HepG2 (cell line): ENCODE measurements around the gene CLPTM1. TPM values are rescaled to one million over a fixed set of nuclear protein-coding genes. Genes with fewer than 3 reads are reported as not detected.

Experiments used
- ESRRA ChIP-seq: sonication (generic); formaldehyde crosslinking; IDR thresholded peaks from 2 replicates; pipeline ENCODE4 v1.5.1; 2020; ENCODE audit warnings: mild to moderate bottlenecking, low read depth, missing genetic modification reagents
- FOXJ3 ChIP-seq: sonication (generic); formaldehyde crosslinking; IDR thresholded peaks from 2 replicates; pipeline ENCODE4 v1.4.0; 2020; ENCODE audit warnings: missing genetic modification reagents, mild to moderate bottlenecking, borderline replicate concordance
- GATAD1 ChIP-seq: IDR thresholded peaks from 2 replicates; pipeline ENCODE4 v1.6.1; 2016; ENCODE audit warnings: missing genetic modification reagents, missing compliant biosample characterization
- GPN1 ChIP-seq: sonication (generic); formaldehyde crosslinking; IDR thresholded peaks from 2 replicates; pipeline ENCODE4 v1.5.1; 2020; ENCODE audit warnings: missing genetic modification reagents, borderline replicate concordance
- HMG20B ChIP-seq: conservative IDR thresholded peaks from 2 replicates; pipeline ENCODE4 v1.6.1; 2016; ENCODE audit warnings: missing genetic modification reagents, missing compliant biosample characterization
- KAT7 ChIP-seq: IDR thresholded peaks from 2 replicates; pipeline ENCODE4 v1.6.1; 2018; ENCODE audit warnings: borderline replicate concordance, missing compliant biosample characterization
- KDM1A ChIP-seq: IDR thresholded peaks from 2 replicates; pipeline ENCODE4 v1.6.1; 2016; ENCODE audit warnings: missing compliant biosample characterization
- MAFK ChIP-seq, 2 experiments: IDR thresholded peaks in 1 of 2; conservative IDR thresholded peaks in 1 of 2; 2 replicates each; pipeline ENCODE4 v1.6.1; 2011; ENCODE audit warnings: improper control_type of control experiment in 2 of 2, low read length in 2 of 2
- MED1 ChIP-seq: sonication (generic); formaldehyde crosslinking; IDR thresholded peaks from 2 replicates; pipeline ENCODE4 v1.4.0; 2020; ENCODE audit warnings: missing genetic modification reagents
- NR2F1 ChIP-seq, 2 experiments: fragments of 450-650 bp in 1 of 2; formaldehyde crosslinking in 1 of 2; IDR thresholded peaks; 2 replicates each; pipeline versions ENCODE4 v1.5.0 to v1.6.1; 2016 to 2020; ENCODE audit warnings: mild to moderate bottlenecking in 1 of 2, missing compliant biosample characterization in 1 of 2, missing genetic modification reagents in 1 of 2, moderate library complexity in 1 of 2
- POGK ChIP-seq: sonication (generic); formaldehyde crosslinking; conservative IDR thresholded peaks from 2 replicates; pipeline ENCODE4 v1.8.0; 2022; ENCODE audit warnings: mild to moderate bottlenecking, moderate library complexity, missing genetic modification reagents
- RELA ChIP-seq: sonication (generic); formaldehyde crosslinking; IDR thresholded peaks from 2 replicates; pipeline ENCODE4 v1.4.0; 2020; ENCODE audit warnings: missing genetic modification reagents
- TSC22D2 ChIP-seq: sonication (generic); formaldehyde crosslinking; IDR thresholded peaks from 2 replicates; pipeline ENCODE4 v1.5.1; 2020; ENCODE audit warnings: missing genetic modification reagents, mild to moderate bottlenecking, borderline replicate concordance
- YEATS2 ChIP-seq: sonication (generic); formaldehyde crosslinking; IDR thresholded peaks from 2 replicates; pipeline ENCODE4 v1.4.0; 2020; ENCODE audit warnings: missing genetic modification reagents, borderline replicate concordance
- YEATS4 ChIP-seq: sonication (generic); formaldehyde crosslinking; IDR thresholded peaks from 2 replicates; pipeline ENCODE4 v1.4.0; 2020; ENCODE audit warnings: missing genetic modification reagents, borderline replicate concordance
- ZFP41 ChIP-seq: sonication (generic); formaldehyde crosslinking; IDR thresholded peaks from 2 replicates; pipeline ENCODE4 v1.4.0; 2020; ENCODE audit warnings: mild to moderate bottlenecking, missing genetic modification reagents, borderline replicate concordance
- ZKSCAN8 ChIP-seq: IDR thresholded peaks from 2 replicates; pipeline ENCODE4 v1.6.1; 2016; ENCODE audit warnings: borderline replicate concordance, missing genetic modification reagents, missing compliant biosample characterization
- ZNF263 ChIP-seq: sonication (generic); formaldehyde crosslinking; IDR thresholded peaks from 2 replicates; pipeline ENCODE4 v1.4.0; 2020; ENCODE audit warnings: missing genetic modification reagents
- ZNF639 ChIP-seq: conservative IDR thresholded peaks from 2 replicates; pipeline ENCODE4 v1.6.1; 2018; ENCODE audit warnings: missing genetic modification reagents
- ZNF740 ChIP-seq: sonication (generic); formaldehyde crosslinking; IDR thresholded peaks from 2 replicates; pipeline ENCODE4 v1.4.0; 2020; ENCODE audit warnings: missing genetic modification reagents
- ZNF768 ChIP-seq: sonication (generic); formaldehyde crosslinking; IDR thresholded peaks from 2 replicates; pipeline ENCODE4 v1.4.0; 2020; ENCODE audit warnings: missing genetic modification reagents
- ZNF792 ChIP-seq: IDR thresholded peaks from 2 replicates; pipeline ENCODE4 v1.6.1; 2016
- ZNF83 ChIP-seq: sonication (generic); formaldehyde crosslinking; IDR thresholded peaks from 2 replicates; pipeline ENCODE4 v1.4.0; 2020; ENCODE audit warnings: missing genetic modification reagents, mild to moderate bottlenecking, borderline replicate concordance
- ZNF841 ChIP-seq: sonication (generic); formaldehyde crosslinking; IDR thresholded peaks from 2 replicates; pipeline ENCODE4 v1.8.1; 2023; ENCODE audit warnings: missing genetic modification reagents, borderline replicate concordance
- ZSCAN31 ChIP-seq: sonication (generic); formaldehyde crosslinking; IDR thresholded peaks from 2 replicates; pipeline ENCODE4 v1.5.0; 2020; ENCODE audit warnings: low read depth, mild to moderate bottlenecking, missing genetic modification reagents
- polyA plus RNA-seq, 8 experiments: library from polyadenylated mRNA; depleted of rRNA in 3 of 8; stranded (reverse) in 7 of 8; unstranded in 1 of 8; fragments of >200 nt; fragmentation: Illumina TruSeq in 4 of 8; extraction: Trizol in 4 of 8; gene quantifications; 2 replicates each; pipeline versions ENCODE4 v1.2.1 to v1.2.3, GENCODE V29; 2011 to 2016; ENCODE audit warnings: low read depth in 4 of 8, missing spikeins in 1 of 8, mixed read lengths in 1 of 8; ENCODE audit not compliant: insufficient read depth in 1 of 8
- total RNA-seq, 5 experiments: library from RNA; depleted of rRNA; stranded (reverse); fragments of >200 nt; fragmentation: Illumina TruSeq; extraction: Trizol; gene quantifications; 2 replicates each; pipeline ENCODE4 v1.2.3, GENCODE V29; 2016; ENCODE audit warnings: low read depth in 1 of 5
- TF ChIP-seq, protein P1 (sequence below): sonication (generic); formaldehyde crosslinking; IDR thresholded peaks from 2 replicates; pipeline ENCODE4 v1.8.0; 2022; ENCODE audit warnings: low read depth, missing genetic modification reagents

The CLPTM1 gene
- total and polyA plus RNA-seq, 2 of the 13 experiments (the other 11 are each of a cell fraction or from before 2014, with no cell fraction given): 34.9 to 42.8 TPM

DNA sequence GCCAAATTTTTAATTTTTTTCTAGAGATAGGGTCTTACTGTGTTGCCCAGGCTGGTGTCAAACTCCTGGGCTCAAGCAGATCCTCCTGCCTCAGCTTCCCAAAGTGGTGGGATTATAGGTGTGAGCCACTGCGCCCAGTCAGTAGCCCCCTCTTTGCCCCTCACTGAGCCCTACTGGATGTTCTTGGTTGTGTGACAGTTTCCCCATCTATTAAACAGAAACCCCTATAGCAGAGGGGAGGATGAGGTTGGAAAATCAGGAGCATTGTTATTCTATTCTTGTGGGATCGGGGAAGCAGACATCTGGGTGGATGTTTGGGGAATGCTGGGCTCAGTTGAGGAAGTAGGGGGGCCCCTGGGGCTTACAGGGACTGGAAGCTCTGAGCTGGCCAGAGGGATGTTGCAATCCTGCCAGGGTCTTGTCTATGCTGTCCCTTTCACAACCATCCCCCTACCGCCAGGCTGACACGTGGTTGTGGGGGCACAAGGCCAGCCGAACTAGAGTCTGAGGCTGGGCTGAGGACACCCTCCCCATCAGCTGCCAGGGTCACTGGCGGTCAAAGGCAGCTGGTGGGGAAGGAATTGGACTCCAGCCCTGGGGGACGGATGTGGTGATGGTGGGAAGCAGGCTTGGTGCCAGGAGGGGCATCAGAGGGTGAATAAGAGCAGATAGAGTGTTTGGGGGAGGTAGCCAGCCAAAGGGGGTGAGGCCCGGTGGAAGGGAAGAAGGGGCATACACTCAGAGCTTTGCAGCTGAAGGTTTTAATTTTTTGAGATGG lies 29.9 kb upstream of the CLPTM1 start (continued):
- TF ChIP-seq POGK: peak; percentile 96
- peak; percentile 88 for TF ChIP-seq ZSCAN31 (CRISPR knock-in tag)
- TF ChIP-seq, protein P1, sequence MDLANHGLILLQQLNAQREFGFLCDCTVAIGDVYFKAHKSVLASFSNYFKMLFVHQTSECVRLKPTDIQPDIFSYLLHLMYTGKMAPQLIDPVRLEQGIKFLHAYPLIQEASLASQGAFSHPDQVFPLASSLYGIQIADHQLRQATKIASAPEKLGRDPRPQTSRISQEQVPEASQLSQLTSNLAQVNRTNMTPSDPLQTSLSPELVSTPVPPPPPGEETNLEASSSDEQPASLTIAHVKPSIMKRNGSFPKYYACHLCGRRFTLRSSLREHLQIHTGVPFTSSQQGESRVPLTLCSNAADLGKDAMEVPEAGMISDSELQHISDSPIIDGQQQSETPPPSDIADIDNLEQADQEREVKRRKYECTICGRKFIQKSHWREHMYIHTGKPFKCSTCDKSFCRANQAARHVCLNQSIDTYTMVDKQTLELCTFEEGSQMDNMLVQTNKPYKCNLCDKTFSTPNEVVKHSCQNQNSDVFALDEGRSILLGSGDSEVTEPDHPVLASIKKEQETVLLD: 0 out of 2 replicates have a peak, but pooled peaks have one; percentile 65
- no peak; the same call in 1 of the 2 replicates for TF ChIP-seq ZFP41 (CRISPR knock-in tag)
- peak; percentile 75; the same call in 1 of the 2 replicates for TF ChIP-seq FOXJ3 (CRISPR knock-in tag)
- peak; percentile 92 for TF ChIP-seq ZNF792 (CRISPR knock-in tag)
- peak; percentile 80 for TF ChIP-seq GATAD1 (CRISPR knock-in tag)
- TF ChIP-seq YEATS4: peak; percentile 96
- TF ChIP-seq ESRRA (CRISPR knock-in tag): peak; percentile 98
- peak; percentile 63 for TF ChIP-seq ZNF768
- no peak for TF ChIP-seq MAFK (conservative IDR thresholded peaks at IDR 0.05 in 1 of 2, IDR thresholded peaks at IDR 0.05 in 1 of 2; ENCODE audit: low read length in 2 of 2)
- TF ChIP-seq HMG20B (CRISPR knock-in tag): peak; percentile 87
- TF ChIP-seq MED1 (CRISPR knock-in tag): peak; percentile 99
- TF ChIP-seq RELA (CRISPR knock-in tag): no peak
- peak; percentile 78; the same call in 1 of the 2 replicates for TF ChIP-seq ZNF639 (CRISPR knock-in tag)
- TF ChIP-seq GPN1 (CRISPR knock-in tag): no peak
- no peak for TF ChIP-seq ZNF740 (CRISPR knock-in tag)
- TF ChIP-seq TSC22D2 (CRISPR knock-in tag): peak; percentile 58; the same call in 1 of the 2 replicates
- TF ChIP-seq KDM1A: 0 out of 2 replicates have a peak, but pooled peaks have one; percentile 47
- peak; percentile 76; the same call in 1 of the 2 replicates for TF ChIP-seq YEATS2 (CRISPR knock-in tag)
- peak; percentile 67 for TF ChIP-seq KAT7 (CRISPR knock-in tag)
- peak; percentile 93 to 99 for TF ChIP-seq NR2F1 (CRISPR knock-in tag; IDR thresholded peaks at IDR 0.05)
- peak; percentile 58; the same call in 1 of the 2 replicates for TF ChIP-seq ZNF263 (CRISPR knock-in tag)
- TF ChIP-seq ZNF841: no peak
- TF ChIP-seq ZNF83 (CRISPR knock-in tag): no peak
- peak; percentile 89; the same call in 1 of the 2 replicates for TF ChIP-seq ZKSCAN8 (CRISPR knock-in tag)
